COR-L47 (cell line): ENCODE data around the gene NFAM1.
A peak's percentile ranks its signal among the peaks of the same experiment; 100 is the strongest.

ENCODE experiments used
- DNase-seq: peaks from one replicate; lab custom pipeline; 2025; lab: John Stamatoyannopoulos, UW

The NFAM1 gene

DNA sequence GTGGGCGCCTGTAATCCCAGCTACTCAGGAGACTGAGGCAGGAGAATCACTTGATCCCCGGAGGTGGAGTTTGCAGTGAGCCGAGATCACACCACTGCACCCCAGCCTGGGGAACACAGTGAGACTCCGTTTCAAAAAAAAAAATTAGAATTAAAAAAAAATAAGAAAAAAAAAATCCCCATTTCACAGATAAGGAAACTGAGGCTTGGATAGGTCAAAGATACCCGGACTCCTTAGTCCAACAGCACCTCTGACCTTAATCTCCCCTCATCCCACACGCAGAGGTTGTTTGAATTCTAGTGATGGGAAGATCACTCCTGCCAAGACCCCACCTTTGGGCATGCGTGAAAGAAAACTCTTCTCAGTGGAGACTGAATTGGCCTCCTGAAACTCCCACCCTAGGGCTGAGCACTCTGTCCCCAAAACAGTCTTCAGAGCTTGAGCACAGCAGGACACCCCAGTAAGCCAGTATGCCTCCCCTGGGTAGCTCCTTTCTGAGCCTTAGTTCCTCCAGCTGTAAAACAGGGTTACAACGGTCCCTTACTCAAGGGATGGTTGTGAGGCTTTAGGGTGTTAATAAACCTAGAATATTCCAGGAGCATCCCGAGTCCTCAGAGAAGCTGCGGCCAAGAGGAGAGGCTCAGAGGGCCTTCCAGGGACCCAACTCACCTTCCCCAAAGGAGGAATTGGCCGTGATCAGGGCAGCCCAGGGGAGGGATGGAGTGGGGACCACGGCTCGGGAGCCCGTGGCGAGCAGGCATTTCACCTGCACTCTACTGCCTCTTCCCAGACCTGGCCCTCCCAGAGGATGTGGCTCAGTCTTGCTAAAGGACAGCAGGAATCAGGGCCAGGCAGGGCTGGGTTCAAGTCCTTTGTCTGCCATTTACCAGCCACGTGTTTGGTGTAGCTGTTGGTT is 73.3 kb downstream of the NFAM1 start:
- DNase-seq: no peak

DNA sequence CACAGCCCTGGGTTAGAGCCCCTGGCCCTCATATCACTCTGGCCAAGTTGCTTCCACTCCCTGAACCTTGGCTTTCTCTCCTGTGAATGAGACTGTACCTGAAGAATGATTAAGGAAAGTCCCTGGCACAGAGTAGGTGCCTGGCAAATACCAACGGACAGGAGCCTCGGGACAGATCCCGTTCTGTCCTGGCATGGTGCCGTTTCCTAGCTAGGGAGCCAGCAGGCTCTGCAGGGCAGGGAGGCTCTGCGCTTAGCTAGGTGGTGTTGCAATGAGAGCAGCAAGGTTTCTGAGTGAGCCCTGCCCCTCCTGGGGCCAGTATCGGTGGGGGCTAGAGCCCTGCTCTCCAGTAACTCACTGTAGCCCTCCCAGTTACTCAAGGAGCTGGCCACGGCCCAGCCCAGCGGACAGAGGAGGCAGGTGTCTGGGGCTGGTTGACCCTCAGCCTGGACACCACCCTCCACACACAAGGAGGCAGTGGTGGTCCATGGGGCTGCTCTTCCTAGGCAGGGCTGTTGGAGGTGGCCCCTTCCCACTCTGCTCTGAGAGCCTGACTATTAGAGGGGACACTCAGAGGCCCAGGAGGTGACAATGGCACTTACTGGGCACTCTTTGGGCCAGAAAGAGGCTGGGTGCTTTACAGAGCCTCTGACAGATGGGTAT is 74.4 kb downstream of the NFAM1 start:
- DNase-seq: no peak

DNA sequence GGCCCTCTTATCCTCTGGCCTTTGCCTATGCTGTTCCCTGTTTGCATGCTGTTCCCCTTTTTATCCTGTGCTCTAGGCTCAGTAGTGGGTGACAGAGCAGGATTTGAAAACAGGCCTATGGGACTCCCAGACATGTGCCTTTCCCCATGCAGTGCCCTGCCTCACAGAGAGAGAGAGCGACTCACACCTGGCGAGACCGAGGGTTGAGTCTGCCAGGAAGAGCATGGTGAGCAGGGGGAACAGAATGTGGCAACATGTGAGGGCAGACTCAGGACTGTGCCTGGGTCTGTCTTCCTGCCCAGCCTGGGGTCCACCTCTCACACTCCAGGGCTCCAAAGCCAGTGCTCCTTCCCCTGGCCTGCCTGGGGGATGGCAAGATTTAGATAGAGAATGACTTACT is 75.0 kb downstream of the NFAM1 start:
- no peak for DNase-seq

DNA sequence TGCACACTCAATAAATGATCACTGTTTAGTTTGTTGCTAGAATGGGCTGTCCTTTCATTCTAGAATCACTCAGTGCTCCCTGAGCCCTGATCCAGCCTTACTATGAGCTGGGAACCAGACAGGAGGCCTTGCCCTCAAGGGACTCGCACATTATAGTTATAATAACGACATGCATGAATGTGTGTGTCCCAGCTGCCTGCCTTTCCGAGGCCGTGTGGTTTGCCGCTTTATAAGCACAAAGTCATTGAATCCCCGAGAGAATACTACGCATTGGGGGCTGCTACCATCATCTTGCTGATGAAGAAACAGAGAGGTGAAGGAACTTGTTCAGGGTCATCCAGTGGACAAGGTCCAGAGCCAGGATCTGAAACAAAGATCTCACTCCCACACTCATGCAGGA is 75.7 kb downstream of the NFAM1 start:
- DNase-seq: no peak

DNA sequence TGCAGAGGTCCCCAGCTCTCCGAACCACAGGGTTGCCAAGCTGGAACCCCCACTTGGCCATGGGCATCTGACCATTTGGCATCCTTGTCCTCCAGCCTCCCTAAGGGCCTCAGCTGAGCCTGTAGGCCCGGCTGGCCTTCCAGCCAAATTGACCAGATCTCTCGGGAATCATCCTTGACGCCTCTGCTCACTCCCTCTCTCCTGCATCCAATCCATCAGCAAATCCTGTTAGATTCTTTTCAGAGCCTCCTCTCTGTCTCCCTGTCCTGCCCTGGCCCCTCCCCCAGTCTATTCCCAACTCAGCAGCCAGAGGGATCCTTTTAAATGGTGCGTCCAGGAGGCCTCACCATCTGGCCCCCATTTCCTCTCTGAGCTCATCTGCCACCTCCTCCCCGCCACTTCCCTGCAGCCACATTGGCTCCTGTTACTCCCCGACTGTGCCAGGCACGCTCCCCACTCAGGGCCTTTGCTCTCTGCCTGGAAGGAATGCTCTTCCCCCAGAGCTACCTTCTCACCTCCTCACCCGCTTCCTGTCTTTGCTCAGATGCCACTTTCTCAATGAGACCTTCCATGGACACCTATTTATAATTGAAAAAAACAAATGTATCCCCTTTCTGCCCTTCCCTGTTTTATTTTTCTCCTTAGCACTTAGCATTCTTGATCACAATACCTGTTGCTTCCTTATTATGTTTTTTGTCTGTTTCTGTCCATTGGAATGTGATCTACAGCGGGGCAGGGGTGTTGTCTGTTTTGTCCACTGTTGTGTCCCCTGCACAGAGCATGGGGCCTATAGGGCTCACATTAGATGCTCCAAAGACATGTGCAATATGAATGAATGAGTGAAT is 78.1 kb downstream of the NFAM1 start:
- DNase-seq: peak; percentile 48

DNA sequence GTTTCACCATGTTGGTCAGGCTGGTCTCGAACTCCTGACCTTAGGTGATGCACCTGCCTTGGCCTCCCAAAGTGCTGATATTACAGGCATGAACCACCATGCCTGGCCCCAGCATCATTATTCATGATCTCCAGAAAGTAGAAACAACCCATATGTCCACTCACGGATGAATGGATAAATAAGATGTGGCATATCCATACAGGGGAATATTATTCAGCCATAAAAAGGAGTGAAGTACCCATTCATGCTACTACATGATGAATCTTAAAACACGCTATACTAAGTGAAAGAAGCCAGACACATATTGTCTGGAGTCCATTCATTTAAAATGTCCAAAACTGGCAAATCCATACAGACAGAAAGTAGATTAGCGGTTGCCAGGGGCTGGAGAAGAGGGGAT is 81.8 kb downstream of the NFAM1 start:
- no peak for DNase-seq

DNA sequence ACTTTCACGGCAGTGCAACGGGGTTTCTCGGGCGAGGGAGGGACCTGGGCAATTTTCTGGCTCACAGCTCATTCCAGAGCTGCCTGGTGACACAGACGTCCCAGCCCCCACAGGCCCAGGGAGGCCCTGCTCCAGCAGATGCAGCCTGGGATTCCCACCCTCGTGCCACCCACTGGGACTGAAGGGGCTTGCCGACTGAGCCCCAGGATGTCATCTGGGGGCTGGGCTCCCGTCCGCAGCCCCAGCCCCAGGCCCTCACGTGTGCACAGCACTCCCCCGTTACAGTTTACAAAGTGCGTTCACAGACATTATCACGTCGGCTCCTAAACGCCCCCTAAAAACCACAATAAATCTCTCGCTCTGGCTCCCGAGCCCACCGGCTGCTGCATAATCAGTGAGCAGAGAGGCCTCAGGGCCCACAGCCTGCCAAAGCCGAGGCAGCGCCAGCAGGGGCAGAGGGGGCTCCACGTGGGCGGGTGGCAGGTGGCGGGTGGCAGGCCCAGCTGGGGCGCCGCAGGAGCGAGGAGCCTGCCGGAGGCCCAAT is 84.8 kb downstream of the NFAM1 start:
- no peak for DNase-seq

DNA sequence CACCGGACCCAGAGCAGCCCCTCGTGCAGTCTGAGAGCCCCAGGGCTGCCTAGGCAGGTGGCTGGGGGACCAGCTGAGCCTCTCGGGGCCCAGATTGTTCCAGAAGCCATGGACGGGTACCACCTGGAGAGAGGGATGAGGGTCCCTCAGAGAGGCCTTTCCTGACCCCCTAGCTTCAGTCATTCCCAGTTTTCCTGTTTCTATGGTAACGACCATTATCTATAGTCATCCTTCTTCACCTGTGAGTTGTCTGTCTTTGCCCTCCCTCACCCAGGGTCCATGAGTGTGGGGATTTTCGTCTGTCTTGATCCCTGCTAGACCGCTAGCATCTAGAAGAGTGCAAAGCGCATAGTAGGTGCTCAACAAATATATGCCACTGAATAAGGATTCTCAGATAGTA is 85.5 kb downstream of the NFAM1 start:
- no peak for DNase-seq

DNA sequence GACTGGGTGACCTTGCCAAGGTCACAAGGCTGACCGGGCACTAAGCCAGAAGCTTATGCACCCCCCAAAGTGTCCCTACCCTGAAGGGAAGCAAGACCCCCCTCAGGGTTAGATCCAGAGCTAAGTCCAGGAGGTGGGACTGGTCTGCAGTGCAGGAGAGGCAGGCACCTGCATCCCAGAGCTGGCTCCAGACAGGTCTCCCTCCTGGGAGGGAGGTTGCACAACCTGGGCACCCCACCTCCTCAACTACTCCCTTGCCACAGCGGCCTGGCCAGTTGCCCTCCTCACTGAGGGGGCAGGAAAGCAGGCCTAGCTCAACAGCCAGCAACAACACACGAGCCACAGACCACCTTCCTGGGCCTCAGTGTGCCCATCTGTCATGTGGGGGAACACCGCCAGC is 86.7 kb downstream of the NFAM1 start:
- DNase-seq: no peak

DNA sequence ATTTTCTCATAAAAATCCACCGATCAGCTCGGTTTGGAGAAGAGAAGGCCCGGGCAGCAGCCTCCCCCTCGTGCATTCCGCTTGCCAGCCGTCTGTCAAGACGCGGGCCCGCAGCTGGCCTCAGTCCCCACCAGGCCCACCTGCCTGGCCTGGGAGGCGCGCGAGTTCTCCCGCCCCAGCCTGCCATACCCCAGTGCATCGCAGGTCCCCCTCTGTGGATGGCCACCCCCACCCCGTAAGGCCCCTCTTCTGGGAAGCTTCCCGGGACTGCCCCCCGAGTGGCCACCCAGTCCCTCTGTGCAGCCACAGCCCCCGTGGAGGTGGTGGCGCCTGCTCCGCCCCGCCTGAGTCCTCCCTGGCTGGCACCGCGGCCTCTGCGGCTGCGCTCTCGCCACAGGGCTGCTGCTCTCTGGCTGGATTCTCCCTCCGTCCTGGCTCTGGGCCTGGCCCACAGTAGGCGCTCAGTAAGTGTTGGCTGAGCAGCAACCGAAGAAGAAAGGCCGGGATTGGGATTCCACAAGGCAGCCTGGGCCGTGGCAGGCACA is 87.8 kb downstream of the NFAM1 start:
- no peak for DNase-seq

DNA sequence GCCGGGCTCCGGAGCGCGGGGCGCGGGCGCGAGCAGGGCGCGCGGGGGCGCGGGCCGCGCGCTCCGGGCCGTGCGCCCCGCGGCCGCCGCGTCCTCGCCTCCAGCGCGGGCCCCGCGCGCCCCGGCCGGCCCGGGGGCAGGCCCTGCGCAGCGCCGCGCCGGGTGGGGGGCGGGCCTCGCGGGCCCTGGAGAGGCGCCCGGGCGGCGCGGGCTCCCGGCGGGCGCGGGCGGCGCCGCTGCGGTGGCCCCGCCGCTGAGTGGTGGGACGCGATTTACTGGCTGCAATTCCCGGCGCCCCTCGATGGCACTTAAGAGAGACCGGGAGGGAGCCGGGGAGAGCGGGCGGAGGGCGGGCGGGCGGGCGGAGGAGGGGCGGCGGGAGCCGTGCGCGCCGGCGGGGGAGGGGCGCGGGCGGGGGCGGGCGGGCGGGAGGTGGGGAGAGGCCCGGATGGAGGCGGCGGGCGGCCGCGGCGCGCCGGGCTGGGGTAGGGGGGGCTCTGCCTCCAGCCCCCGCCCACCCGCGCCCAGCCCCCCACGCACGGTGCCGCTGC is 88.6 kb downstream of the NFAM1 start:
- DNase-seq: peak; percentile 66

DNA sequence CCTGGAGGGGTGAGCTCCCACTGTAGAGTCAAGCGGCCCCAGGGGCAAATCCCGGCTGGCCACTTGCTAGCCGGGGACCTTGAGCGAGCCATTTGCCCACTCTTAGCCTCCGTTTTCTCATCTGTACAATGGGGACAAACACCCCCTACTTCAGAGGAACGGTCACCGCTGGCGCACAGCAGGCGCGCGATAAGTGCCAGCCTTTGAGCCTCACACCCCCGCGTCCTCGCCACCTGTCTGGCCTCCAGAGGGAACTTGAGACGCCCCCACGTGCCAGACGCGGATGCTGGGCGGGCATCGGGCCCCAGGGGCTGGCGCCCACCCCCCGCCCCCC is 89.1 kb downstream of the NFAM1 start:
- peak; percentile 40 for DNase-seq

DNA sequence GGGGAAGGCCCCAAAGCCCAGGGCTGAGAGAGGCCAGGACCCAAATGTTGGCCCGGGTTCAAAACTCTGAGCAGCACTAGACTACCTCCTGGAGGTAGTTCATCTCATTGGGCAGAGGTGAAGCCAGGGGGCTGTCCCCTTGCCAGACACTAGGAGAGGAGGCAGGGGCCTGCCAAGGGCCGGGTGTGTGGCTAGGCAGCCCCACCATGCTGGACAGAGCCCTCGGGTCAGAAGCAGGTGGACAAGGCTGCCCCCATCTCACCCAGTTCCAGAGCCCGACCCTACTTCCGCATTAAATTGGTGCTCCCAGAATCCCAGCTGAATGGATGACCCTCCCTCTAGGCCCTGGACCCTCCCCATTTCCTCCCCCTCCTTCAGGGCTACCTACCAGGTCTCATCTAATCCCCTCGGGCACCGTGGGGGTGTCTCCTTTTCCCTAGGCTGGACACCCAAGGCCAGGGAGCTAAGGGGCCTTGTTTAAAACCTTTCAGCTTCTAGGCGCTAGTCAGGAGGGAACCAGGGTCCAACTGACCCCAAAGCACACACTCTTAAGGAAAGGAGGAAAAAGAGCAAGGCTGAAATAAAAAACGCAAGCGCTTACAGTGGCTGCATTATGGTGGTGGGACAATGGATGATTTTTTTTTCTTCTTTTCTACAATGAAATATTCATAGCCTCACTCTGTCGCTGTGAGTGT is 89.6 kb downstream of the NFAM1 start:
- DNase-seq: no peak

DNA sequence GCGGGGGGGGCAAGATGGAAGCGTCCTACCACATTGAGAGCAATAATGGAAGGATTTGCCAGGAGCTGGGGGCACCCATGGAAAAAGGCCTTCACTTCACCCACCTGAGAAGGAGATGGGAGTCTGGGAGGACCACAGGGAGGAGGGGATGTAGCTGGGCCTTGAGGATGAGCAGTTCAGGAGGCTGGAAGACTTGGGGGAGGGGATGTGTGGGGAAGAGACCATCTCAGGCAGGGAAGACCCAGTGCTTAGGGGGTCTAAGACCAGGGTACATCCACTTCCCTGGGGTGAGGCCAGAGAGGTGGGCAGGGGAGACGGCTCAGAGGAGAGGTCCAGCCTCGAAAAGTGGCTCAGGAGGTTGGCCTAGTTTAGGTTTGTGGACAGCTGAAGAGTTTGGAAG is 90.4 kb downstream of the NFAM1 start:
- DNase-seq: no peak

DNA sequence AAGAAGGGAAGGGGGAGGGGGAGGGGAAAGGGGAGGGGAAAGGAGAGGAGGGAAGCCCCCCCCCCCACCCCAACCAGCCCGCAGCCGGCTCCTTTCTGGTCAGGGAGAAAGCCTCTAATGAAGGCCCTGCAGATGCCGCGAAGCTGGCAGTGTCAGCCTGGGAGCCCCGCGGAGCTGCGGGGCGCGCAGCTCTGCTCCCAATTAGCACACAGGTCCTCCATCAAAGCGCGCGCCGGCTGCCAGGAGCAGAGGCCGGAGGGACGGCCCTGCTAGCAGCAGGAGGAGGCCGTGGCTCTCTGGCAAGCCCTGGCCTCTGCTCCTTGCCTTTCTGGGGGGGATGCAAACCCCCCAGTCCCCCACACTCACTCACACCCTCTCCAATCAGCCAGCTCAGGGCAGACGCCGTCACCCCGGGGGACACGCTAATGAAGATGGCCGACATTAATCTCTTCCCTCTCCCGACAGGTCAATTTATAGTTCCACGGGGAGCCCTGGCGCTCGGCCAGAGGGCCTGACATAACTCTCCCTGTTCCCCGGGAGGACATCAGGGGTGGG is 91.3 kb downstream of the NFAM1 start:
- peak; percentile 84 for DNase-seq

DNA sequence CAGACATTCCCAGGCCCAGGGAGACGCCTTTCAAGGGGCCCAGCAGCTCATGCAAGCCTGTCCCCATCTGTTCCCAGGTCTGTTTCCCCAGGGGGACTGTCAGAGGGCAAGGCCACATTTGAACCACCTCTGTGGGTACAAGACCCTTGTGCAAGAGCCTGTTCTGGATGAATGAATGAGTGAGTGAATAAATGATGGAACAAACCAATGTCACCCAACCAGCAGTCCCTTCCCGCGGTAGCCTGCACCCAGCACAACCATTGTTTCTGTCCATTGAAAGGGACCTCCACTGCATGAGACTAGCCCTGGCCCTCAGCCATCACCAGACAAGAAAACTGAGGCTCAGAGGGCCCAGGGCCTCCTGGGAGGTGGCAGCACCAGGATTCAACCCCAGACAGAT is 92.1 kb downstream of the NFAM1 start:
- DNase-seq: no peak

DNA sequence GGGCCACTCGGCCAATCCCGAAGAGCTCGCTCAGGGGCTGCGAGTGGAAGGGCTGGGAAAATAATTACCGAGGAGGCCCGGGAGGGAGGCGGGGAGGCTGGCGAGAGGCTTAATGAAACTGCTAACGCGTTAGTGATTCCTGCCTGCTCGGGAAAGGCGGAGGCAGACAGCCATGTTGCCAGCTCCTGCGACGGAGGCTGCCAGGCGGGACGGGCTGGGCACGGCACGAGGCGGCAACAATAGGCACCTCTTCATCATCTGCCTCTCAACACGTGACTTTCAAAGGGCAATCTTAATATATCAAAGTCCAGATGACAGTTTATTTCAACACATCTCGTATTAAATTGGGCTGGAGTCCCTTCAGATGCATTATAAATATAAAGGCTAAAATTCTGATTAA is 93.7 kb downstream of the NFAM1 start:
- DNase-seq: no peak

DNA sequence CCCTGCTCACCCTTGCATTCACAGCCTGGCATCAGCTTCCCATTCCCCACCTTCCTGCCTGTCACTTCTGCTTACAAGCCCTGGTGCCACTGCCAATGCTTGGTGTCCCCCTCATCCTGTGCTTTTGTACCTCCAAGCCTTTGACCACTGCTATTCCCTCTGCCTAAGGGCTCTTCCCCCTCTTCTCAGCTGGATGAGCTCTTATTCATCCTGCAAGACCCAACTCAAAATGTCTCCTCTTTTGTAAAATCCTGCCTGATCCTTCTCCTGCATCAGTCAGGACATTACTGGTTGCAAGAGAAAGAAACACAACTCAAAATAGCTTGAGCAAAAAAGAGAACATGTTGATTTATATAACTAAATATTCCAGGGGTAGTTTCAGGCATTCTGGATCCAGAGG is 94.8 kb downstream of the NFAM1 start:
- no peak for DNase-seq

DNA sequence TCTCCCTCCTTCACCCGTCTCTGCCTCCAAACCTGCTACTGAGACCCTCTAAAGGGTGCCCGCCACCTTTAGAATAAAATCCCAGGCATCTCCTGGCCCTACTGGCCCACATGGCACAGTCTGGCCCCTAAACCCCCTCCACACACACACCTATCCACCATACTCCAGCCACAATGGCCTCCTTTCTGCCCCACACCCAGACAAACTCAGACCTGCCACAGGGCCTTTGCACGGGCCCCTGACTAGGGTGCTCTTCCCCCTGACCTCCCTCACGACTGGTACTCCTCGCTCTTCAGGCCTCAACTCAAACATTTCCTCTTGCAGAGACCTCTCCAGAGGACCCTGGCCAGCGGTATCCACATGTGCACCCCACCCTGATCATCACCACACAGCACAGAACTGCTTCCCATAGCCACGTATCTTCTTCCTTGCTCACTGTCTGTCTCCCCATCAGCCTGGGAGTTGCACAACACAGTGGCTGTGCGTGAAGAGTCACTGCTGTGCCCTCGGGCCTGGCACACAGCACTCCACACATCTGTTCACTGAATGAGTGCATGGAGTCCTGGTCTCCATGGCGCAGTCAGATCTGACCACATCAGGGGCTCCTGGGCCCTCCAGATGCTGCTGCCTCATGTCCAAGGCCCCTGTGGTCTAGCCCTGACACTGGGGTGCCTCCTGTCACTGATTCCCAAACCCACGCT is 95.5 kb downstream of the NFAM1 start:
- no peak for DNase-seq

DNA sequence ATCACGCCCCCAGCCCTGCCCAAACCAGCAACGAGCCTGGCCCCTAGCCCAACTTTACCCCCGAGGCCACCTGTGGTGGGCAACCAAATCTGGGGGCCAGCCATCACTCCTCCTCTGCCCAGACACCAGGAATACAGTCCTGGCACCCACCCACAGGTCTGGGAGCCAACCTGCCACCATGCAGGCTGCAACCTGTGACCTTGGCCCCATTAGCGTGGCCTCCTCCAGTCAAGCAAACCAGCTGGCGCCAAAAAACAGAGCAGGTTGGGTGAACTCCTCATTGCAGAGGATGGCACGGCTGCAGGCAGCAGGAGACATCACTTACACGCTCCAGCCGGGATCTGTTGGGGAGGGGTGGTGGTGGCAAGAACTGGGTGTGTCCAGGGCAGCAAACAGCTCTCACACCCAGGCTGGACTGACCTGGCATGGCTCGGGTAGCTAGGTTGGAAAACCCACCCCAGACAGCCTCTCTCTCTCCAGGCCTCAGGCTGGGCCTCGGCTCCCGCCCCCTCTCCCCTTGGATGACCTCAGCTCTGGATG is 96.3 kb downstream of the NFAM1 start:
- DNase-seq: no peak
